ENCODE measurements around the gene SYNE4.

SYNE4 gene

DNA sequence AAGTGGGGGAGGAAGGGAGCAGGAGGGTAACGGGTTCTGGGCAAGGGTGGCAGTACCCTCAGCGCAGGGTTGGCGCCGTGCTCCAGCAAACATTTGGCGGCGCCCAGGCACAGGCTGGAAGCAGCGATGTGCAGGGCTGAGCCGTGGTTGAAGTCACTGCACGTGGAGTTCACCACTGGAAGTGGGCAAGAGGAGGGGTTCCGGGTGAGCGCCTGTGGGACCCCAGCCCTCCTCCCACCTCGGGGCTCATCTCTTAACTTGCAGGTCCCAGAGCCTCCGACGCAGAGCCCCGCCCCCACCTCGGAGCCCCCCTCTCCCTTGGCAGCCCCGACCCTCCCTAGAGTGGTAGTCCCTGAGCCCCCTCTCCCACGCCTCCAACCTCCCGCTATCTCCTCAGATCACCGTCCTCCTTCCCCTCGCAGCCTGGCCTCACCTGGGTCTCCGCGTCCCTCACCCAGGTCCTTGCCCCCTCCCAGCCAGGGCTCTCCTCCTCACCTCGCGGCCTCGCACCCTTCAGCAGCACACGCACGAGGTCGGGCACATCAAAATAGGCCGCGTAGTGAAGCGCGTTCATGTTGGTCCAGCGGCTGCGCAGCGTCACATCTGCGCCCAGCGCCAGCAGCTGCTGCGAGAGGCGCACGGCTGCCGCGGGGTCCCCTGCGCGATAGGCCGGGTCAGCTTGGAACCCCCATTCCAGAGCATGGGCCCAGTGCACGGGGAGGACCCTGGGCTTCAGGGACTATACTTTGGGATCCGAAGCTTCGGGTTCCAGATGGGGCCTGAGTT is 17.7 kb upstream of the SYNE4 start:
- DNase-seq = no peak

DNA sequence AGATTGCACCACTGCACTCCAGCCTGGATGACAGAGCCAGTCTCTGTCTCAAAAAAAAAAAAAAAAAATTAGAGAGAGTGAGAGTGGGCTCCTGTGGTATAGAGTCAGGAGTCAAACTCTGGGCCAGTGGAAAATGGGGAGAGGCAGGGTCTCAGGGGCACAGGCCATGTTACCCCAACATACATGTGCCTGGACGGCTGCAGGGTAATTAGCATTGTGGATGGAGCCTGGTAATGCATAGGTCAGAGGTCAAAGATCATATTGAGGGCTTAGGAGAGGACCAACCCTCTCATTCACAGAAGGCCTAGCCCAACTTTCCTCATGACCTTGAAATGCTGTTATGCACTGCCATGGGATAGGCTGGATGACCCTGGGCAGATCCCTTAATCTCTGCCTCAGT is 16.9 kb upstream of the SYNE4 start:
- no peak for DNase-seq

DNA sequence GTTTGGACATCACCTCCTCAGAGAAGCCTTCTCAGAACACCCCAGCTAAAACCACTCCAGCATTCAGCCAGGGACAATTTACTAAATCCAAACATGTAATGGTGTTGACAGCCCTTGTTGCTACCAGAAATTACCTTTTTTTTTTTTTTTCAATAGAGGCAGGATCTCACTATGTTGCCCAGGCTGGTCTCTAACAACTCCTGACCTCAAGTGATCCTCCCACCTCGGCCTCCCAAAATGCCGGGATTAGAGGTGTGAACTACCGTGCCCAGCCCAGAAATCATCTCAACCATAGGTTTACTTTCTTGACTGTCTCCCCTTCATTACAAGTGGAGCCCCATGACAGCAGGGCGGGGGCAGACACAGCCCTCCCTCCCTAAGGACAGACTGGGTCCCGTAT is 14.8 kb upstream of the SYNE4 start:
- no peak for DNase-seq

DNA sequence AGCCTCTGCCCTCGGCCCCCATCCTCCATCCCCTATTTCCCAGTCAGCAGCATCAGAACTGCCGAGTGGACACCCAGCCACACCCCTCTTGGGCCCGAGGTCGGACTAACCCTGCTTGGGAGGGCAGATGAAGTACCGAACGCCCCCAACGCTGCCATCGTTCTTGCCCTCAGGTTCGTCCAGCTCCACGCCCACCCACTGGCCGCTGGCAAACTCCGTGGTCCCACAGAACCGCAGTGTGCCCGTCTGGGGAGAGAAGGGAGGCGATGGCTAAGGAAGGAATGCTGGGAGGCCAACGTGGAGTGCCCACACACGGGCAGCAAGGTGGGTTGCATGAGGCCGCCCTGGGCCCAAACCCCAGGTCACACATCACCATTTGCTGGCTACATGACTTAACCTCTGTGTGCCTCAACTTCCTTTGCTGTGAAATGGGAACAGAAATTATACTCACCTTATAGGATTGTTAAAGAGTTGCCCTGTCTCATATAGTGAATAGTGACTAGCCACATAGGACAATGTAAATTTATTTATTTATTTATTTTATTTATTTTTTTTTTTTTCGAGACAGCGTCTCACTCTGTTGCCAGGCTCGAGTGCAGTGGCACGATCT is 10.6 kb upstream of the SYNE4 start:
- DNase-seq = no peak

DNA sequence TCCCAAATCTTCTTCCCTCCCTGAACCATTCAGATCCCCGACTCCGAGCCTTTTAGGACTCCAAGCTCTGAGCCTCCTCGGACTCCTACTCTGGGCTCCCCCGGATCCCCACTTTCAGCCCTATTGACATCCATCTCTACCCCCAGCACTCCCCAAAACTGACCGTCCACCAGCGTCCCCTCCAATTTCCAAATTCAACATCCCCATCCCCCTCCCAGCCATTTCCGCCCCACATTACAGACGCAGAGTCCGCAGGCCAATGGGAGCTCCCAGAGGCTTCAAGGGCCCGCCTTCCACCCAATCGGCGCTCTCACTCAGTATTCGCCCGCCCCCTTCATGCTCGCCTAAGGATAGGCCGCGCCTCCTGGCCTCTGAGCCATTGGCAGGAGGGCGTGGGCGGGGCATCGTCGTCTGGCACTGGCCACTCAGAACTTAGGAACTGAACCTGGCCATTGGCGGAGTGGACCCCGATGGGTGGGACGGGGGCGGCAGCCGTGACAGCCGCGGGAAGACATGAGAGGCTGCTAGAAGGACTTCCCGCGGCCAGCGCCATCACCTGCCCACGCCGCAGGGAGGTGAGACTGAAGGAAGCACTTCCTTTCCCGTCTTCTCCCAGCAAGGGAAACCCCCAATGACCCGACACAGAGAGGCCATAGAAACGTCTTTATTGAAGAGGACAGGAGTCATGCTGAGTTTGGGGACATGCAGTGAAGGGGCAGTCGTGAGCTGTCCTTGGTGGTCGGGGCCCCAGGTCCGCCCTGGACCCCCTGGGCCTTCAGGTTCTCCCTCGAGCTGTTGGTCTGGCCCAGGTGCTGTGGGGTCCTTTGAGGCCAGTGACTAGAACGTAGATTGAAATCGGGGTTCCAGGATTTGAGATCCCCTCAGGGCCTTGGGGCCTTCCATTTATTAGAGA is 5.7 kb upstream of the SYNE4 start, which contains the start of gene ALKBH6:
Gene ALKBH6, minus strand, starts transcription at position 202 of the 913 bp plus-strand sequence. CDS start 816 bp downstream, outside the sequence.
- DNase-seq = peak; percentile 68 to 100 (median 98)

DNA sequence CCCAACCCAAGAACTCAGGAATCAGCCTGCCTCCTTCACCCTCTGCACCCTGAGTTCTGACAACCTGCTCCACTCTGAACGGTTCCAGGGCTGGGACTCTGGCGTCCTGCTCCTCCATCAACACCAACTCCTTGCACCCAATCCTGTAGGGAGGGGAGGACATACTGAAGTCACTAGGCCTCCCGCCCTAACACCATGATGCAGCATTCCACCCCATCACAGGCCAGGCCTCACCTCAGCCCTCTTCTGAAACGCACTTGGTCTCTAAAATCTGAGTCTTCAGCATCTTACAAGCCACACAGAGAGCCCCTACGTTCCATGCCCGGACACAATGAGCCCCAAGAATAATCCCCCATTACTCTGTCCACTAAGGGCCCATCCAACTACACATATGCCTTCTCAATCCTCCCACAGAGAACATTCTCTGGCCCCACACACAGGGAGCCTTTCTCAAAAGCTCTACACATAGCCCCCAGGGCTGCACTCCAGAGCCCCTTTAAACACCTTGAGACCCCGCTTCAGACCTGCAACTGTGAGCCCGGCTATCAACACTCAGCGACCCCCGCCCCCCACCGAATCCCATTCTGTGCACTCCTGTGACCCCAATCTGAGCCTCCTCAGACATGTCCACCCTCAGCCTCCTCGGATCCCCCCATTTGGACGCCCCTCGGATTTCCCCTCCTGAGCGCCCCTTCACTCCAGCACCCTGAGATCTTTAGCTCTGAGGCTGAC is 4.8 kb upstream of the SYNE4 start:
- DNase-seq = peak in 1 of 56 donors; percentile 15

DNA sequence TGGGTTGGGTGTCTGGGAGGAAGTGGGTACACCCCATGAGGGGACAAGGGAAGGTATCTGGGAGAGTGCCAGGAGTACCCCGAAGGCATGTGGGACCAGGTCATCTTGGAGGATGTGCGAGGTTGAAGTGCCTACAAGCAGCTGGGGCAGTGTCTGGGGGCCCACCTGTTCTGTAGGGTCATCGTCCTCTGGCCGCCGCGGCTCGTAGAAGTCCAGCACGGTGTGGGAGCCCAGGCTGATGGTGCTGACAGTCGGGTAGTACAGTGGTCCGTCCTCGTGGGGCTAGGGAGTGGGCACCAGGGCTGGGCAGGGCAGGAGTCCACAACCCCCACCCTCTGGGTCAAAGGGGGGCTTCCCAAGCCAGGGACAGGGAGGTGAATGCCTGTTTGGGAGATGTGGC is 1.8 kb upstream of the SYNE4 start:
- no peak for DNase-seq

DNA sequence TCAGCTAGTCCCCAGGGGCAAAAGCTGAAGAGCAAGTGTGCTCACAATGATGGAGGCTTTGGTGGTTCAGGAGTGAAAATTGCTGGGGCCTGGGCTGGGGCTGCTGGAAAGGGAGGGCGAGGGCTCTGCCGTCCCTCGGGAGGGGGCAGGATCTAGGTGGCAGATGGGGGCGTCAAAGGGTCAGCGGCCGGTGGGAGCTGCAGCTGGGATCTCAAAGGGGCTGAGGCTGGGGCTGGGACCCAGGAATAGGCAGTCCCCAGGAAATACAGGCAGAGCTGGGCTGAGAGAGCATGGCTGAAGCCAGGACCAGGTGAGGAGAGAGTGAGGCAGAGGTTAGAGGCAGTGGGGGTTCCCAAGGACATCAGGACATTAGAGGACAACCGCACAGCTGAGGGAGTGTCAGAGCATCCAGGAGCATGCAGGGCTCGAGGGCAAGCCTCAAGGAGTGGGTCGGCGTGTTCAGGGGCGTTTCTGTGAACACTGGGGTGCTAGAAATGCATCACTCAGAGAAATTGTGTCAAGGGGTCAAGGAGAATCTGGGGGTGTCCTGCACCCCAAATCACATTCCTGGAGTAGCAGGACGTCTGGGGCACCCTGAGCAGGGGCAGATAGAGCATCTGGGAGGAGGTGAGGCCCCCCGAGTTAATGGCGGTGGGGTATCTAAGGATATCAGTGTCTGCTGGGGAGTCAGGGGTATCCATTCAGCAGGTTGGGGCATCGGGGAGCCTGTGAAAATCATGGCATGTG is 1.2 kb upstream of the SYNE4 start:
- DNase-seq = peak in 1 of 56 donors; percentile 57

DNA sequence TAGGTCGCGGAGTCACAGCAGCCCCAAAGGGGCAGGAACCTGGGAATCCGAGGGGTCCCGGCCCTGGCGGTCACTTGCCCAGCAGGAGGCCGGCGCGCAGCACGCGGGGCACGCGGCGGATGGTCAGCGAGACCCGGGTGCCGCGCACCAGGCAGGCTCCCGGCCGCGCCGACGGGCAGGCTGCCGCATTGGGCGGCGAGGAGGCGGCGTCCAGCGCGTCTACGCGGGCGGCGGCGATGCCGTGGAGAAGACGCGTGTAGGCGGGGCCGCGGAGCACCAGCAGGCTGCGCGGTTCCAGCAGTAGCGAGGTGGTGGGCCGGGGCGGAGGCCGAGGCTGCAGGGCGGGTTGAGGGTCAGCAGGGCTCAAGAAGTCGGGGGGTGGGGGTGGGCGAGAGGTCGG is 607 bp upstream of the SYNE4 start:
- peak in 36 of 56 donors; percentile 8 to 81 (median 42) for DNase-seq

DNA sequence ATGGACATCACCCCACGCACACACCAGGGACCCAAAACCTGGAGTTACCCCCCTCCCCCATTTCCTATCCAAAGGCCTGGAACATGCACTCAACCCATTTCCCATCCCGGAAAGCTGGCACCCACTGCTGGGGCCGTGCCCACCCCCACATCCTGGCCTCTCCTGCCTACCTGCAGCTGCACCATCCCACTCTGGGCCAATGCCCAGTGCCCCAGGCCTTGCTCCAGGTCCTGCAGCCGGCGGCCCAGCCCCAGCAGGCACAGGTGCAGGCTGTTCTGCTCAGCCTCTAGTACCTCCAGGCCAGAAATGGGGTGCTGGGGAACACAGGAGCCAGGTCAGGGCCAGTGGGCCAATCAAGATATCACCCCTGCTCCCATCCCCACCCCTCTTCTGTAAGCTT is 1.7 kb downstream of the SYNE4 start:
- DNase-seq = no peak

DNA sequence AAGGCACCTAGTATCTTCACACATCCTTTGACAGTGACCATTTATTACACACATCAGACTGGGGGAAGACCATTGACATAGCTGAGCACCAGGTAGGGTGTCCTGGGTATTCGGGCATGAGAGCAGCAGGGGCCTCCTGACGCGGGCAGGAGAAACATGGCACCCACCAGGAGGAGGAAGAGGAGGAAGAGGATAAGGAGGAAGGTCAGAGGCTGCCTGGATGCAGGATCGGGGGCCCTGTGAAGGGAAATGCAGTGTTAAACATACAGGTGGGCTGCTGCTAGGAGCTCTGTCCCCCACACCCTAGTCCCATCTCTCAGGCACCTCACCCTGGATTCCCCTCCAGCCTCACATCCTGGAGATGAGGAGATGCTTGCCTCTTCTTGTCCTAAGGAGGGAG is 5.3 kb downstream of the SYNE4 start:
- DNase-seq = no peak

DNA sequence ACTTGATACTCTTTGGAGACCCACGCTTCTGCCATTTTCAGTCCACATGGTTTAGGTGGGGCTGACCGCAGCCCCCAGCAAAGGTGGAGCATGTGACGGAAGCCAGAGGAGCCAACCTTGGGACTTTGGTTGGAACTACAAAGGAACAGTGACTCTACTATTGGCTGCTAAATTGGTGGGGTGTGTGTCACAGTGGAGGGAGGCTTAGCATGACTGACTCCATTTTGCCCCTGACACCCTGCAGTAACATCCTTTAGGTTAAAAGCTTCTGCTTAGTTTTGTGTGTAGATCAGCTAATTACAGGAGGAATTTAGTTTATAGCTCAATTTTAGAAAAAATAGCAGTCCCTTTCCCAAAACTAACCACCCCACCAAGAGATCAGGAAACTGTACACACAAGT is 7.0 kb downstream of the SYNE4 start:
- DNase-seq = no peak

DNA sequence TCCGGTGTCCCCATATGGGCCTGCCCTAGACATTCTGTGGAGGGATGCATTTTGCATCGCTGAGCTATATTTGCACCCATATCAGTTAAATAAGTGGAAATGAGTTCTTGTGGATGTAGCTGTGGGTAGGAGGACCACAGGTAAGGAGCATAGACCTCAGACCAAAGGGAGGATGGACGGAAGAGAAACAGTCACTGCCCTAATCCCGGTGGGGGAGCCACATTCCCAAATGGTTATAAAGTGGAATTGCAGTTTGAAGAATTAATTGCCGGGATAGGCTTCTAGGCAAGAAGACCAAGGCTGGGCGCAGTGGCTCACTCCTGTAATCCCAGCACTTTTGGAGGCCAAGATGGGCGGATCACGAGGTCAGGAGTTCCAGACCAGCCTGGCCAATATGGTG is 11.8 kb downstream of the SYNE4 start:
- DNase-seq = no peak

DNA sequence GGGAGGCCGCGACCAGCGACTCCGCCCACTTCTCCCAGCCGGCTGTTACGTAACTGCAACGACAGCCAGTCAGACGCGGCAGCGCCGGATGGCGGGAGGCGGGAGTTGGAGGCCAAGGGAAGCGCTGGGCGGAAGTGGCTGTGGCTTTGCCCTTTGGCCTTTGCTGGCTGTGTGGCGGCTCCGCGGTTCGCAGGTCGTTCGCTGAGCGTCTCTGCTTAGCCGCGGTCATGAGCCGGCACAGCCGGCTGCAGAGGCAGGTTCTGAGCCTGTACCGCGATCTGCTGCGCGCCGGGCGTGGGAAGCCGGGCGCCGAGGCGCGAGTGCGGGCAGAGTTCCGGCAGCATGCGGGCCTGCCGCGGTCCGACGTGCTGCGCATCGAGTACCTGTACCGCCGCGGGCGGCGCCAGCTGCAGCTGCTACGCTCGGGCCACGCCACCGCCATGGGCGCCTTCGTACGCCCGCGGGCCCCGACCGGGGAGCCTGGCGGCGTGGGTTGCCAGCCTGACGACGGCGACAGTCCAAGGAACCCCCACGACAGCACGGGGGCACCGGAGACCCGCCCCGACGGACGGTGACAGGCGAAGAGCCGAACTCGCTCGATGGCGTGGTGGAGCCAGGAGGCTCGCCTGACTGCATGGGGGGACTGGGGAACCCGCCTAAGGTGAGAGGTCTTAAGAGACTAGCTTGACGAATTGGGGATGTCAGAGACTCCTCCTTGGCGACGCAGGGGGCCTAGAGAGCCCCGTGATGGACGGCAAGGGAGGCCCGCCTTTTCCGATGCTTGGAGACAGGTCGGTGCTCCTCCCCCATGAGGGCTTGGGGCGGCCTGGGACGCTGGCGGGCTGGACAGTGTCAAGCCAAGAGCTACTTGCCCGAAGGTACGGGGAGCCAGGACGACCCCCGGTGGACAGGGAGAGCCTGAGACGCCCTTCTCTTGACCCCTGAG is 13.3 kb downstream of the SYNE4 start, which contains the start of gene SDHAF1:
Gene SDHAF1, plus strand, starts transcription at position 141 of the 946 bp plus-strand sequence. Its CDS starts 87 bp downstream, at position 228.
- DNase-seq = peak; percentile 32 to 98 (median 92)

DNA sequence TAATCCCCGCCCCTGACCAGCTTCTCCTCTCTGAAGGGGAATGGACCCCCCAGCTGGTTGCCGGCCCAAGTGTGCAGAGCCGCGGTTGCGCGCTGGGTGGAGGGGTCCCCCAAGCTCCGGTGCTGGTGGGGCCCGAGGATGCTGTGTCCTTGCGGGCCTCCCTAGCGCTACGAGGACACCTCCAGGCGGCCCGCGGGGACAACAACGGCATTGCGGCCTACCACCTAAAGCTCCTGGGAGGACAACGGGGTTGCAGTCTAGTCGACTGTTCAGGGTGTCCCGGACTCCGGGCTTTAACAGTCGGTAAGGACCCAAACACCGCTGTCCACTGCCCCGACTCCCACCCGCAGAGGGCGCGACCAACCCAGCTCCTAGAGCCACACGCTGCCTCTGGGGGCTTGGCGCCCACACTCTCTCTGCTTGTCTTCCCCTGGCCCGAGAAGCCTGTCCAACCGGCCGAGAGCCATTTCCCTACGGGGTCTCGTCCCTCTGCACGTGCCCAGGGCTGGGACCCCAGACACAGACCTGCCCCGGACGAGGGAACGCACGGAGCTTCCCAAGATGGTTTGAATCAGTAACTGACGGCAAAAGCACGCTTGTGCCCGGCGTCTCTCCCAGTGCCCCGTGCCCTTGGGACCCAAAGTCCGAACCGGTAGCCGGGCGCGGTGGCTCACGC is 14.6 kb downstream of the SYNE4 start:
- peak in 20 of 56 donors; percentile 9 to 53 (median 28) for DNase-seq

DNA sequence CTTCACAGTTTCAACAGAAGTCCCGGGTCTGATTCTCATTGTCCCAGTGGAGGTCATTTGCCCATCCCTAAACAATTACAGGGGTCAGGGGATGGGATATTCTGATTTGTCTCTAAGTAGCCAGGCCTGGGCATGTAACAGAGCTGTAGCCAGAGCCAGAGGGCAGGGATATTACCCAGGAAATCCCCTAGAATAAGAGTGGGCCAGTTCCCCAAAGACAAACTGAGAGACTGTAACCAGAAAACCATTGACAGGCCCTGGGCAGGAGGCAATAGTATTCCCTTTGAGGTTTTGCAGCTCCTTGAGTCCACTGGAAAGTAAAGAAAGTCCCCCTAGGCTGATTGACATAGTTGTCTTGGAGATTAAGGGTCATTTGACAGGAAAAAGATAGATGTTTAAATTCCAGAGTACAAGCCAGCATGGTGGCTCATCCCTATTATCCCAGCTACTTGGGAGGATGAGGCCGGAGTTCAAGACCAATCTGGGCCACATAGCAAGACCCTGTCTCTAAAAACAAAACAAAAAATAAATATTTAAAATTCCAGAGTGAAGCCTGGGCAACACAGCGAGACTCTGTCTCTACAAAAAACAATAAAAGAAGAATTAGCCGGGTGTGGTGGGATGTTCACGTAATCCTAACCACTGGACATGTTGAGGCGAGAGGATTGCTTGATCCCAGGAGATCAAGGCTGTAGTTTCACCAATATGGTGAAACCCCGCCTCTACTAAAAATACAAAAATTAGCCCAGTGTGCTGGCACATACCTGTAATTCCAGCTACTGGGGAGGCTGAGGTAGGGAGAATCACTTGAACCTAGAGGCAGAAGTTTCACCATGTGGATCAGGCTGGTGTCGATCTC is 15.5 kb downstream of the SYNE4 start:
- DNase-seq = no peak

DNA sequence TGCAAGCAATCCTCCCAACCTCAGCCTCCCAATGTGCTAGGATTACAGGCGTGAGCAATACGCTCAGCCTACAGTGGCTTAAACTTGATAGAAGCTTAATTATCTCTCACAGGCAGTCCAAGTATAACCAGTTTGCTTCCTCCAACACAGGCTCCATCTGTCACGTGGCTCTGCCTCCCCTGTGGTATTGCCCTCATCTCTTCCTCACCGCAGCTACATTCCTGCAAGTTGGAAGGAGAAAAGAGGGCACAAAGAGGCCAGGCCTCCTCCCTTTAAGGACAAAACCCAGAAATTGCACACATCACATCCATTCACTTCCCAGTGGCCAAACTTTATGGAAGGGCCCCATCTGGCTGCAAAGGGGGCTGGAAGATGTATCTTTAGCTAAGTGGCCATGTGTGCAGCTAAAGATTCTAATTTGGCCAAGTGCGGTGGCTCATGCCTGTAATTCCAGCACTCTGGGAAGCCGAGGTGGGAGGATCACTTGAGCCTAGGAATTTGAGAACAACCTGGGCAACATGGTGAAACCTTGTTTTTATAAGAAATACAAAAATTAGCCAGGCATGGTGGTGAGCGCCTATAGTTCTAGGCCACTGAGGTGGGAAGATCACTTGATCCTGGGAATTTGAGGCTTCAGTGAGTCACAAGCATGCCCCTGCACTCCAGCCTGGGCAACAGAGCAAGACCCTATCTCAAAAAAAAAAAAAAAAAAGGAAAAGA is 16.7 kb downstream of the SYNE4 start:
- no peak for DNase-seq

Data from amygdala (tissue), 56 donors.